Measurements from ENCODE around the gene C6orf136.

The C6orf136 gene

GRCh38 chr6:30646450-30647241 lies at the start of gene C6orf136:
TSS of gene C6orf136 (plus strand) at chr6:30647133. CDS start at chr6:30647232, 99 bp downstream.
- DNase-seq = peak; percentile 93

GRCh38 chr6:30597315-30598144 lies 49.4 kb upstream of the C6orf136 start:
- peak; percentile 80 for DNase-seq

- no peak for DNase-seq
Observed at GRCh38 chr6:30598912-30599624, 47.9 kb upstream of the C6orf136 start.

- no peak for DNase-seq
Observed at GRCh38 chr6:30599625-30600324, 47.2 kb upstream of the C6orf136 start.

- DNase-seq = no peak
Observed at GRCh38 chr6:30600451-30600961, 46.4 kb upstream of the C6orf136 start.

GRCh38 chr6:30601436-30601814 lies 45.5 kb upstream of the C6orf136 start:
- no peak for DNase-seq

- DNase-seq = no peak
Observed at GRCh38 chr6:30601815-30602641, 44.9 kb upstream of the C6orf136 start.

GRCh38 chr6:30603961-30604360 lies 43.0 kb upstream of the C6orf136 start:
- DNase-seq = no peak

GRCh38 chr6:30610065-30610464 lies 36.9 kb upstream of the C6orf136 start:
- DNase-seq = no peak

GRCh38 chr6:30611150-30611855 lies 35.6 kb upstream of the C6orf136 start:
- no peak for DNase-seq

- no peak for DNase-seq
Observed at GRCh38 chr6:30611856-30612194, 35.1 kb upstream of the C6orf136 start.

- DNase-seq = no peak
Observed at GRCh38 chr6:30612213-30612612, 34.7 kb upstream of the C6orf136 start.

- no peak for DNase-seq
Observed at GRCh38 chr6:30612687-30613248, 34.2 kb upstream of the C6orf136 start.

- DNase-seq = no peak
Observed at GRCh38 chr6:30613251-30614043, 33.5 kb upstream of the C6orf136 start.

- DNase-seq = no peak
Observed at GRCh38 chr6:30614044-30614842, 32.7 kb upstream of the C6orf136 start.

GRCh38 chr6:30614843-30615218 lies 32.1 kb upstream of the C6orf136 start:
- peak; percentile 85 for DNase-seq

GRCh38 chr6:30615219-30615957 lies 31.5 kb upstream of the C6orf136 start:
- peak; percentile 36 for DNase-seq

Measured in activated naive CD4-positive, alpha-beta T cell treated with Interleukin-2 at 50 U/mL for 16 hours (primary cell).